ENCODE measurements around the gene NT5C1B. TPM values are rescaled to one million over a fixed set of nuclear protein-coding genes. Genes with fewer than 3 reads are reported as not detected.

The NT5C1B gene
- polyA plus RNA-seq, 3 donors = 0.51 to 1.3 (median 0.61) TPM

GRCh38 chr2:18600255-18600613 lies 10.9 kb upstream of the NT5C1B start:
- DNase-seq (ENCODE audit: low read depth in 3 of 3, low spot score in 2 of 3) = no peak

- no peak for DNase-seq (ENCODE audit: low read depth in 3 of 3, low spot score in 2 of 3)
These were observed 10.3 kb upstream of the NT5C1B start for GRCh38 chr2:18599509-18600254.

GRCh38 chr2:18598848-18599484 lies 9.6 kb upstream of the NT5C1B start:
- DNase-seq (ENCODE audit: low read depth in 3 of 3, low spot score in 2 of 3) = no peak

- no peak for DNase-seq (ENCODE audit: low read depth in 3 of 3, low spot score in 2 of 3)
These were observed 8.2 kb upstream of the NT5C1B start for GRCh38 chr2:18597618-18598017.

GRCh38 chr2:18596993-18597392 lies 7.6 kb upstream of the NT5C1B start:
- no peak for DNase-seq (ENCODE audit: low read depth in 3 of 3, low spot score in 2 of 3)

- DNase-seq (ENCODE audit: low read depth in 3 of 3, low spot score in 2 of 3) = no peak
These were observed 4.1 kb upstream of the NT5C1B start for GRCh38 chr2:18593496-18593895.

- DNase-seq (ENCODE audit: low read depth in 3 of 3, low spot score in 2 of 3) = no peak
These were observed 3.0 kb upstream of the NT5C1B start for GRCh38 chr2:18592372-18592771.

- DNase-seq (ENCODE audit: low read depth in 3 of 3, low spot score in 2 of 3) = no peak
These were observed 567 bp downstream of the NT5C1B start for GRCh38 chr2:18588802-18589201.

- DNase-seq (ENCODE audit: low read depth in 3 of 3, low spot score in 2 of 3) = no peak
These were observed 1.3 kb downstream of the NT5C1B start for GRCh38 chr2:18588049-18588448.

GRCh38 chr2:18585526-18585925 lies 3.8 kb downstream of the NT5C1B start:
- DNase-seq (ENCODE audit: low read depth in 3 of 3, low spot score in 2 of 3) = no peak

- DNase-seq (ENCODE audit: low read depth in 3 of 3, low spot score in 2 of 3) = no peak
These were observed 4.8 kb downstream of the NT5C1B start for GRCh38 chr2:18584608-18584954.

- DNase-seq (ENCODE audit: low read depth in 3 of 3, low spot score in 2 of 3) = no peak
These were observed 5.3 kb downstream of the NT5C1B start for GRCh38 chr2:18583905-18584607.

- DNase-seq (ENCODE audit: low read depth in 3 of 3, low spot score in 2 of 3) = no peak
These were observed 8.8 kb downstream of the NT5C1B start for GRCh38 chr2:18580606-18581005.

GRCh38 chr2:18578033-18578432 lies 11.3 kb downstream of the NT5C1B start:
- DNase-seq (ENCODE audit: low read depth in 3 of 3, low spot score in 2 of 3) = no peak

- DNase-seq (ENCODE audit: low read depth in 3 of 3, low spot score in 2 of 3) = no peak
These were observed 23.1 kb downstream of the NT5C1B start for GRCh38 chr2:18566145-18566769.

- DNase-seq (ENCODE audit: low read depth in 3 of 3, low spot score in 2 of 3) = no peak
These were observed 28.6 kb downstream of the NT5C1B start for GRCh38 chr2:18560797-18561085.

GRCh38 chr2:18560031-18560796 lies 29.2 kb downstream of the NT5C1B start, which contains the start of gene RDH14:
RDH14 (minus strand) TSS chr2:18560653; CDS start chr2:18560572, 81 bp downstream.
- DNase-seq (ENCODE audit: low read depth in 3 of 3, low spot score in 2 of 3) = peak; percentile 86 to 91 (median 90)

GRCh38 chr2:18559531-18560030 lies 29.8 kb downstream of the NT5C1B start:
- peak in 1 of 3 donors; percentile 36 for DNase-seq (ENCODE audit: low read depth in 3 of 3, low spot score in 2 of 3)

- DNase-seq (ENCODE audit: low read depth in 3 of 3, low spot score in 2 of 3) = no peak
These were observed 30.9 kb downstream of the NT5C1B start for GRCh38 chr2:18558458-18558857.

- DNase-seq (ENCODE audit: low read depth in 3 of 3, low spot score in 2 of 3) = no peak
These were observed 32.2 kb downstream of the NT5C1B start for GRCh38 chr2:18557121-18557520.

Measured in right renal cortex interstitium (tissue), 3 donors.